Uterus (tissue), 2 donors: ENCODE results near the gene SNAPIN.

Source experiments
- POLR2A ChIP-seq, 2 donors: fragments of 450-650 bp; IDR thresholded peaks; one replicate each; pipeline ENCODE4 v1.6.1; 2016; ENCODE audit warnings: antibody characterized with exemption in 2 of 2, mild to moderate bottlenecking in 1 of 2, moderate library complexity in 1 of 2
- TF ChIP-seq, protein P1 (sequence below), 4 experiments: fragments of 200-600 bp in 2 of 4; fragments of 450-650 bp in 2 of 4; sonication (generic) in 2 of 4; IDR thresholded peaks; one replicate each; pipeline ENCODE4 v1.5.1; 2016 to 2019; ENCODE audit warnings: antibody characterized with exemption in 4 of 4, mild to moderate bottlenecking in 2 of 4, moderate library complexity in 1 of 4

DNA sequence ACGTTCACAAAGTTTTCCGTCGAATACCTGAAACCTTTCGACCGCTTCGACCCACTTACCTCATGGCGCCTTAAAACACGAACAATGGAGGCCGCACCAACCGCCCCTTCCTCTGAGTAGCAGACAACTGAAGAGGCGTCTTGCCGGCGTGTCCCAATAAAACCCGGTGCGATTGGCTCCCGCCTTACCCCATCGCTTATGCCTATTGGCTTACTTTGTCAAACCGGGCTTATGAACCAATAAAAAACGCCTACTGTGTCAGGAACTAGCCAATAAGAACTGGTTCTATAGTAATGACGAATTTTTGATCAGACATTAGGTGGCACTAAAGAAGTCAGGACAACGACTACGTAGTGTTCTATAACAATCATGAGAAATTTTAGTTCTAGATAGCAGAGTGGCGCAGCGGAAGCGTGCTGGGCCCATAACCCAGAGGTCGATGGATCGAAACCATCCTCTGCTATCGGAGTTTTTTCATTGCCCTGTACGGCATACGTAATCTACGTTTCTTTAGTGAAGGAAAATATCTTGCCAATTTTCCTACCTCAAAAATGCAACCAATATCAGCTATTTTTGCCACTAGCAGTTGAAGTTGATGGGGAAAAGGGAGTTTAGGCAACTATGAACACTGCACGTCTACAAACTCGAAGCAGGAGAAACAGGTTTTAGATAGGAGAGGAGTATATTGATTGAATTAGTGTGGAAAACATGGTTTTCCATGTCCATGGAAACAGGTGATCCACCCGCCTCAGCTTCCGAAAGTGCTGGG, 12.5 kb downstream of the SNAPIN start, which contains the start of gene ILF2:
- TF ChIP-seq POLR2A (IDR thresholded peaks at IDR 0.05), result peak; percentile 87 to 90
- TF ChIP-seq, protein P1, sequence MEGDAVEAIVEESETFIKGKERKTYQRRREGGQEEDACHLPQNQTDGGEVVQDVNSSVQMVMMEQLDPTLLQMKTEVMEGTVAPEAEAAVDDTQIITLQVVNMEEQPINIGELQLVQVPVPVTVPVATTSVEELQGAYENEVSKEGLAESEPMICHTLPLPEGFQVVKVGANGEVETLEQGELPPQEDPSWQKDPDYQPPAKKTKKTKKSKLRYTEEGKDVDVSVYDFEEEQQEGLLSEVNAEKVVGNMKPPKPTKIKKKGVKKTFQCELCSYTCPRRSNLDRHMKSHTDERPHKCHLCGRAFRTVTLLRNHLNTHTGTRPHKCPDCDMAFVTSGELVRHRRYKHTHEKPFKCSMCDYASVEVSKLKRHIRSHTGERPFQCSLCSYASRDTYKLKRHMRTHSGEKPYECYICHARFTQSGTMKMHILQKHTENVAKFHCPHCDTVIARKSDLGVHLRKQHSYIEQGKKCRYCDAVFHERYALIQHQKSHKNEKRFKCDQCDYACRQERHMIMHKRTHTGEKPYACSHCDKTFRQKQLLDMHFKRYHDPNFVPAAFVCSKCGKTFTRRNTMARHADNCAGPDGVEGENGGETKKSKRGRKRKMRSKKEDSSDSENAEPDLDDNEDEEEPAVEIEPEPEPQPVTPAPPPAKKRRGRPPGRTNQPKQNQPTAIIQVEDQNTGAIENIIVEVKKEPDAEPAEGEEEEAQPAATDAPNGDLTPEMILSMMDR (IDR thresholded peaks at IDR 0.05), result peak in 1 of 4 experiments; percentile 15
